ENCODE measurements around the gene ABCA8. TPM values are rescaled to one million over a fixed set of nuclear protein-coding genes. Genes with fewer than 3 reads are reported as not detected.

The ABCA8 gene
- total RNA-seq, 6 experiments from 2014 or later = 0.12 to 0.14 TPM; not detected in 4

GRCh38 chr17:68886401-68886800 lies 68.8 kb downstream of the ABCA8 start:
- DNase-seq = no peak
- H3K27me3 Mint-ChIP-seq (ENCODE audit: insufficient read depth) = no peaks in the 10 kb centered on the region
- no peaks in the 10 kb centered on the region for H3K4me1 Mint-ChIP-seq (ENCODE audit: low read depth)
- no peaks in the 10 kb centered on the region for H3K36me3 Mint-ChIP-seq (ENCODE audit: low read depth)
- no peak overlapping the region for H3K27ac Mint-ChIP-seq
- peaks cover 5% of the 10 kb centered on the region for H3K9me3 Mint-ChIP-seq
- TF ChIP-seq, protein P1, sequence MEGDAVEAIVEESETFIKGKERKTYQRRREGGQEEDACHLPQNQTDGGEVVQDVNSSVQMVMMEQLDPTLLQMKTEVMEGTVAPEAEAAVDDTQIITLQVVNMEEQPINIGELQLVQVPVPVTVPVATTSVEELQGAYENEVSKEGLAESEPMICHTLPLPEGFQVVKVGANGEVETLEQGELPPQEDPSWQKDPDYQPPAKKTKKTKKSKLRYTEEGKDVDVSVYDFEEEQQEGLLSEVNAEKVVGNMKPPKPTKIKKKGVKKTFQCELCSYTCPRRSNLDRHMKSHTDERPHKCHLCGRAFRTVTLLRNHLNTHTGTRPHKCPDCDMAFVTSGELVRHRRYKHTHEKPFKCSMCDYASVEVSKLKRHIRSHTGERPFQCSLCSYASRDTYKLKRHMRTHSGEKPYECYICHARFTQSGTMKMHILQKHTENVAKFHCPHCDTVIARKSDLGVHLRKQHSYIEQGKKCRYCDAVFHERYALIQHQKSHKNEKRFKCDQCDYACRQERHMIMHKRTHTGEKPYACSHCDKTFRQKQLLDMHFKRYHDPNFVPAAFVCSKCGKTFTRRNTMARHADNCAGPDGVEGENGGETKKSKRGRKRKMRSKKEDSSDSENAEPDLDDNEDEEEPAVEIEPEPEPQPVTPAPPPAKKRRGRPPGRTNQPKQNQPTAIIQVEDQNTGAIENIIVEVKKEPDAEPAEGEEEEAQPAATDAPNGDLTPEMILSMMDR (IDR thresholded peaks at IDR 0.05) = no peak
- H3K4me3 Mint-ChIP-seq = no peak overlapping the region

DNA sequence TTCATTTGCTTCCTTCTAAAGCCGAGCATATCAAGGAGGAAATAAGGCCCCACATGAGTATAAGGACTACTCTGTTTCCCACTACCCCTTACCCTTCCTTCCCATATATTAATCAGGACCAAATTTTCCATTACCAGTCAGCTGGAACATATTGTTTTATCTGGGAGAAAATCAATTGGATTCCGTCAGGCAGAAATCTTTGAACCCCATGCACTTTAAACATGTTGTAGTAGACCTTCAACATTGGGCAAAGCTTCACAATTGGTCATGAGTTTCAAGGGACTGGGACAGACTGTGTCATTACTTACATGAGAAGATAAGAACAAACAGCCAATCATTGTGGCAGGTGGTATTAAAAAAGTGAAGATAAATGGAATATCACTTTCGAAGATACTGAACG lies 70.3 kb downstream of the ABCA8 start:
- no peak for DNase-seq
- Mint-ChIP-seq H3K9me3 (peaks cover 5% of the 10 kb centered on the region), H3K4me3 (no peak overlapping the region), H3K4me1 (ENCODE audit: low read depth) (no peaks in the 10 kb centered on the region), H3K27me3 (ENCODE audit: insufficient read depth) (no peaks in the 10 kb centered on the region; the same call in 1 of the 2 replicates), H3K36me3 (ENCODE audit: low read depth) (no peaks in the 10 kb centered on the region), H3K27ac (no peak overlapping the region)
- TF ChIP-seq, protein P1 (IDR thresholded peaks at IDR 0.05) = no peak

DNA sequence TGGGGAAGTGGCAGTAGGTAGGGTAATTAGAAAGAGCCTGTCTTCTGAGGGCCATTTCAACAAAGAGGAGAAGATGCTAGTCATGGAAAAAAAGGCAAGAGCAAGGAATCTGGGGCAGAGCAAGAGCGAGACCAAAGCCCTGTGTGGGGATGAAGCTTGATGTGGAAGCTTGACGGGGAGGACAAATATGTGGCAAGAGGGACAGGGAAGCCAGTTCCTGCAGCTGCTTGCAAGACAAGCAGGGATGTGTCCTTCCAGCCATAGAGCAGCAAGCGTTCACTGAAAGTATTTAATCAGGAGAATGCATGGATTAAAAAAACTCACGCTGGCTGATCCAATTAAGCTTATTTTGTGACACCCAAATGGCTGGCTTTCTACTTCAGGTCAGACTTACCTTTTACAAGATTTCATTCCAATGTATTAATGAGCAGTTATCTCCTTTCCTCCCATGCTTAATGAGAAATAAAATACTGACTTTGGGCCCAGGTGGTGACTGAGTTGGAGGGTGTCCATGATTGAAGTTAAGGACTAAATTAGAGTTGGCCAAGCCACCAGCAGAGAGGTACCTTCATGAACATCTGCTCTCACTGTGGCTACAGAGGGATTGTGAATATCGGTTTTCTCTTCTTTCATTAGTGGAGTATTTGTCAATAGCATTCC lies 76.8 kb downstream of the ABCA8 start:
- no peaks in the 10 kb centered on the region for H3K36me3 Mint-ChIP-seq (ENCODE audit: low read depth)
- no peaks in the 10 kb centered on the region; the same call in 1 of the 2 replicates for H3K27me3 Mint-ChIP-seq (ENCODE audit: insufficient read depth)
- DNase-seq = no peak
- no peak overlapping the region for H3K27ac Mint-ChIP-seq
- TF ChIP-seq, protein P1 (IDR thresholded peaks at IDR 0.05) = no peak
- no peaks in the 10 kb centered on the region for H3K4me1 Mint-ChIP-seq (ENCODE audit: low read depth)
- peaks cover 30% of the 10 kb centered on the region for H3K9me3 Mint-ChIP-seq
- H3K4me3 Mint-ChIP-seq = no peak overlapping the region

GRCh38 chr17:68871447-68871846 lies 83.7 kb downstream of the ABCA8 start:
- H3K27me3 Mint-ChIP-seq (ENCODE audit: insufficient read depth) = no peaks in the 10 kb centered on the region
- TF ChIP-seq, protein P1 (IDR thresholded peaks at IDR 0.05) = no peak
- no peak overlapping the region for H3K27ac Mint-ChIP-seq
- no peaks in the 10 kb centered on the region for H3K36me3 Mint-ChIP-seq (ENCODE audit: low read depth)
- no peak for DNase-seq
- peaks cover 12% of the 10 kb centered on the region for H3K9me3 Mint-ChIP-seq
- no peaks in the 10 kb centered on the region for H3K4me1 Mint-ChIP-seq (ENCODE audit: low read depth)
- H3K4me3 Mint-ChIP-seq = no peak overlapping the region

- Mint-ChIP-seq H3K9me3 (peaks cover 12% of the 10 kb centered on the region), H3K27me3 (ENCODE audit: insufficient read depth) (no peaks in the 10 kb centered on the region), H3K36me3 (ENCODE audit: low read depth) (no peaks in the 10 kb centered on the region), H3K4me1 (ENCODE audit: low read depth) (no peaks in the 10 kb centered on the region), H3K27ac (no peak overlapping the region), H3K4me3 (no peak overlapping the region)
- DNase-seq = no peak
- TF ChIP-seq, protein P1 (IDR thresholded peaks at IDR 0.05) = no peak
Observed at GRCh38 chr17:68870976-68871375, 84.2 kb downstream of the ABCA8 start.
